ENCODE results near the gene CHRM3. TPM values are rescaled to one million over a fixed set of nuclear protein-coding genes. Genes with fewer than 3 reads are reported as not detected.
"Not testable (repeated sequence)": the region's sequence is repeated elsewhere in the genome, so short reads cannot be mapped to it uniquely, and the experiment has no call there.

The CHRM3 gene
- not detected for total RNA-seq

DNA sequence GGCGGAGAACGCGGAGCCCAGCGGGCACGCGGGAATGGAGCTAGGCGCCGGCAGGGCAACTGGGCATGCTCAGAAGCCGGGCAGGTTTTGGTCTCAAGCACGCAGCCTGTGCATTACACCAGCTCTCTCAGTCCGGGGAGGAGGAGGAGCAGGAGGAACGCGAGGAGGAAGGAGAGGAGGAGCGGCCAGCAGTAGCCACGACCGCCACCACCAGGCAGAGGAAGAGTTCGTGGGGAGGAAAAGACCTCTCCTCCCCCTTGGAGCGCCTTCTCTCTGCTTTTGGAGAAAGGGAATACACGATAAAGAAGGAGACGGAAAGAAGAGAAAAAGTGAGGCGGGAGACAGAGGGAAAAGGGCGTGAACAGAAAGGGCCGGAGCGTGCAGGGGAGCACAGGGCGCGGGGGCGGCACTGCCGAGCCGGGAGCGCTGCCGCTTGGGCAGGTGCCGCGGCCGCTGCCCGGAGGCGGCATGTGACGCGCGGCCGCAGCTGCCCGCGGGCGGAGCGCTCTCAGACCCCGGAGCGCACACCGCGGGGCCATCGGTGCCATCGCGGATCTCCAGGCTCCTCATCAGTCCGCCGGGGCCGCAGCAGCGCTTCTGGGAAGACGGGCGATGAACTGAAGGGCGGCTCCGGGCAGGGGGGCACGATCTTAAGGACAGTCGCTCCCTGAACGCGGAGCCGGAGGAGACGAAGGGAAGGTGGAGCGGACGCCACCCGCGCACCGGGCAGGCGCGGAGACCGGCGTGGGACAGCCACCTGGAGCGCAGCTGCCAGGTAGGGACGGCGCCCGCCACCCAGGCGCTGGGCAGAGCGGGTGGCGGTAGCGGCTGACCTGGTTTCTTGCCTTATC lies at the start of gene CHRM3:
CHRM3 (plus strand) TSS at position 116 of the 851 bp plus-strand sequence. CDS start 520,884 bp downstream, outside the sequence.
- Mint-ChIP-seq H3K4me1 (peaks cover 22% of the 10 kb centered on the region), H3K36me3 (ENCODE audit: low read depth) (no peaks in the 10 kb centered on the region), H3K4me3 (peak within 1 kb of the TSS; percentile 58), H3K27ac (no peak within 1 kb of the TSS), H3K9me3 (no peaks in the 10 kb centered on the region), H3K27me3 (peaks cover 62% of the 10 kb centered on the region)
- no peak for DNase-seq
- ChIA-PET CTCF (interaction anchor here (0.7 kb wide), 1 partner anchor 506 kb away, joined by 3 read pairs; no protein-coding TSS in a partner anchor), POLR2A (no interaction called here)

DNA sequence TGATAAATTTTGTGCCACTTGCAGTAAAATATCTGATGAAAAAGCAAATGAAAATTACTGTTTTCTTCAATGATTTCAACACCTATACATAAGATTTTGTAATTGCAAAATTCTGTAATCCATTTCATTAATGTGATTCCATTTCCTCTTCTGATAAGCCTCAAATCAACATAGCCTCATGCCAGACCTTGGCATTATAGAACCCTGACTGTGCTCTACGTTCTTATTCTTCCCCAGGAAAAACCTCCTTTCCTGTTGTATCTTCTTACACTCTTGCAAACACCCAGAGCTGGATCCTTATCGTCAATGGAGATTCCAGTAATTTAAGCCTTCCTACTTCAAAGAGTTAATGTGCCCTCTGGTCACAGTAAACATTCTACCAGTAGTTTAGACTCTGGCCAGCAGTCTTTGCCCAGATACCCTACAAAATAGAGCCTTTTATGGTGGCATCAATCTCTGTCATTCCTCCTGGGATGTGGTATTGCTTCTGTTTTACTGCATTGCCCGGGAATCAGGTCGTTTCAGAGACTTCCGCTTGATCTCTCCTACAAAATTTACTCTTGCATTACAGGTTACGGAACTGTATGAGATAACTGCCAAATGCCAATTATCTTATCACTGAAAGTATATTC lies 48.5 kb upstream of the CHRM3 start:
- H3K9me3 Mint-ChIP-seq, result no peaks in the 10 kb centered on the region

DNA sequence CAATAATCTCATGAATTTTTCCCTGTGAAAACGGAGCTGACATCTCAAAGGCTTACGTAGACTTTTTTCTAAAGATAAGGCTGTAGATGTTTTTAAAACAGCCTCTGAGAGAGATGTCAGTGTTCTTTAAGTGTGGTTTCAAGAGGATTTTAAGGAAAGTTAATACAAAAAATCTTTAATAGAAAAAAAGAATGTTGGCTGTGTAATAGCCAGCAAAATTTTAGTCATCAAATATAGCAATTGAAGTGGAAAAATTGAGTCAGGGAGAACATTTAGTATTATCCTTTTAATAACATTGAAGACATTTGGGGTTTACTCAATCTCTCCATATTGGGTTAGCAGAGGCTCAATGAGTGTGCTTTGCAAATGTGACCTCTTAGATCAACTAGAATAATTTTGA lies 38.6 kb upstream of the CHRM3 start:
- Mint-ChIP-seq H3K36me3 (ENCODE audit: low read depth) (no peaks in the 10 kb centered on the region), H3K4me3 (no peak overlapping the region), H3K27me3 (no peaks in the 10 kb centered on the region), H3K9me3 (no peaks in the 10 kb centered on the region), H3K27ac (no peak overlapping the region), H3K4me1 (no peaks in the 10 kb centered on the region)
- POLR2A ChIA-PET, result no interaction called here
- CTCF ChIA-PET, result no interaction called here
- no peak for DNase-seq

More for the DNA sequence above, 48.5 kb upstream of the CHRM3 start:
- Mint-ChIP-seq H3K4me1 (no peaks in the 10 kb centered on the region), H3K27me3 (peaks cover 2% of the 10 kb centered on the region), H3K27ac (no peak overlapping the region), H3K36me3 (ENCODE audit: low read depth) (no peaks in the 10 kb centered on the region), H3K4me3 (no peak overlapping the region)
- no peak for DNase-seq
- ChIA-PET POLR2A (no interaction called here), CTCF (no interaction called here)

DNA sequence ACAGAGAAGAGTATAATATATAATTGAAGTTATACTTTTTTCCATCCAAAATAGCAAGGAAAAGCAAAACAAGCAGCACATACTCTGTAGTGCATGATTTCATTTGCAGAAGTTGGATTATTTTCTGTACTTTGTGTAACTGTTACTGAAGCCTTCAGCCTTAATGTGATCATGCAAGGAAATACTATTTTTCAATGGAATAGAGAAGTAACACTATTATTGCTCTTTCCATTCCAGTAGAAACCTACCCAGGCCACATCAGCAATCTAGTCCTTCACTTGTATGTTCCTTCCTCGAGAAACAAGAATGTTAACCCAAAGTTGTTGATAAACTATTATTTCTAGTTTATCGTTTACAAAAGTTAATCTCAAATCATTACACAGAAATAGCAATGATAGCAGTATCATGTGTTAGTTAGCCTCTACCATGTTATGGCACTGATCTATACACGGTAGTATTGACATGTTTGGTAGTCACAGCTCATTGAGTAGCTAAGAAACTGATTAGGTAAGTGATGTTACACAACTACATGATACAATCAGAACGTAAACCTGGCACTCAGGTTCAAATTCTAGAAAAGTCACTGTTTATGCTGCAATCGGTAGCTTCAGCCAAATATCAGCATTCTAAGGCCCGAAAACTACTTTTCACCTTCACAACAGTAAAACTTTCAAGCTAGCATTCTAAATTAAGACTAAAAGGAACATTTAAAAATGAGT lies 37.6 kb upstream of the CHRM3 start:
- H3K9me3 Mint-ChIP-seq, result no peaks in the 10 kb centered on the region
- H3K27ac Mint-ChIP-seq, result no peak overlapping the region
- DNase-seq, result no peak
- H3K4me3 Mint-ChIP-seq, result no peak overlapping the region
- no peaks in the 10 kb centered on the region for H3K36me3 Mint-ChIP-seq (ENCODE audit: low read depth)
- ChIA-PET POLR2A (no interaction called here), CTCF (no interaction called here)
- H3K27me3 Mint-ChIP-seq, result no peaks in the 10 kb centered on the region
- H3K4me1 Mint-ChIP-seq, result no peaks in the 10 kb centered on the region

DNA sequence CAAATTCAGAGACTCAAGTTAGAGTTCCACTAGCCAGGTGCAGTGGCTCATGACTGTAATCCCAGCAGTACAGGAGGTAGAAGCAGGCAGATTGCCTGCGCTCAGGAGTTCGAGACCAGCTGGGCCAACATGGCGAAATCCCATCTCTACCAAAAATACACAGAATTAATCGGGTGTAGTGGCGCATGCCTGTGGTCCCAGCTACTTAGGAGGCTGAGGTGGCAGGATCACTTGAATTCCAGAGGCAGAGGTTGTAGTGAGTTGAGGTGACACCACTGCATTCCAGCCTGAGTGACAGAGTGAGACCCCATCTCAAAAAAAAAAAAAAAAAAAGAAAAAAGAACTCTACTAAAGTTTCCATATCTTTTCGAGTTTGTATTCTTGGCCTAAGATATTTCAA lies 36.7 kb upstream of the CHRM3 start:
- Mint-ChIP-seq H3K27me3 (no peaks in the 10 kb centered on the region), H3K27ac (no peak overlapping the region)
- POLR2A ChIA-PET, result no interaction called here

DNA sequence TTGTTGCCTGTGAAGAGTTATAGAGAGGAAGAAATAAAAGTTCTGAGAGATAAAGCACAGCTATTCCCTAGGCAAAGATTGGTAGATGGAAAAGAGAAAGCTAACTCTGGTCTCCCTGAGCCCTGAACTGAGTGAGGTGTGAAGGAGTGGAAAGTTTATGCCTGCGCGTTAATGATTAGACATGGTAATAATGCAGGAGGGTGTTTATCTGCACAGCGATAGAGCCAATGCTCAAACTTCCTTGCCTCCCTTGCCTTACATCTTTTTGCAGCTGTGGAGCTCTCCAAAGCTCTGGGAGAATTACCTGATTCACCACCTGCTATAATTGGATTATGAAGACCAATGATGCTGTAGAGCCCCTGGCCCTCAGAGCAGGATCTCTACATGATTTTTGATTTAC lies 32.8 kb upstream of the CHRM3 start:
- no peaks in the 10 kb centered on the region for H3K4me1 Mint-ChIP-seq
- no peaks in the 10 kb centered on the region for H3K27me3 Mint-ChIP-seq
- no peak overlapping the region for H3K27ac Mint-ChIP-seq
- no peak for DNase-seq
- H3K4me3 Mint-ChIP-seq, result no peak overlapping the region
- no peaks in the 10 kb centered on the region for H3K9me3 Mint-ChIP-seq
- ChIA-PET POLR2A (no interaction called here), CTCF (no interaction called here)
- no peaks in the 10 kb centered on the region for H3K36me3 Mint-ChIP-seq (ENCODE audit: low read depth)

More for the DNA sequence above, 36.7 kb upstream of the CHRM3 start:
- no peaks in the 10 kb centered on the region for H3K4me1 Mint-ChIP-seq
- H3K9me3 Mint-ChIP-seq, result no peaks in the 10 kb centered on the region
- CTCF ChIA-PET, result no interaction called here
- H3K36me3 Mint-ChIP-seq (ENCODE audit: low read depth), result no peaks in the 10 kb centered on the region
- H3K4me3 Mint-ChIP-seq, result no peak overlapping the region
- DNase-seq, result no peak

DNA sequence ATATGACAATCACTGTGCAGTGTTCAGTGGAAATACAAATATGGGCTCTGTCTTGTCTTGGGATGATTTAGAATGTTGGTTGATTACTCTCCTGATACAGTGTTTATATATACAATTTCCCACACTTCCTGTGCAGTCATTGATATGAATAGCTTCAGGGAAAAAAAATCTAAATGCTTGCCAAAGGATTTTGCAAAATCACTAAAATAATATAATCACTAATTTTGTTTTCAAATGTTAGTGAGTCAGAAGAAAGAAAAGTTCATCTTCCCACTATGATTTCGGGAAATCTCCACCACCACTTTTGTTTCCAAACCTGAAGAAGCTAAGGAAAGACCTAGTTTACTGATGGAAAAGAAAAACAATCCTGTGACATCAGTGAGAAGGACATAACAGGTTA lies 32.1 kb upstream of the CHRM3 start:
- POLR2A ChIA-PET, result no interaction called here
- CTCF ChIA-PET, result no interaction called here
- Mint-ChIP-seq H3K4me3 (no peak overlapping the region), H3K27me3 (no peaks in the 10 kb centered on the region), H3K27ac (no peak overlapping the region), H3K4me1 (no peaks in the 10 kb centered on the region), H3K36me3 (ENCODE audit: low read depth) (no peaks in the 10 kb centered on the region), H3K9me3 (no peaks in the 10 kb centered on the region)
- DNase-seq, result no peak

DNA sequence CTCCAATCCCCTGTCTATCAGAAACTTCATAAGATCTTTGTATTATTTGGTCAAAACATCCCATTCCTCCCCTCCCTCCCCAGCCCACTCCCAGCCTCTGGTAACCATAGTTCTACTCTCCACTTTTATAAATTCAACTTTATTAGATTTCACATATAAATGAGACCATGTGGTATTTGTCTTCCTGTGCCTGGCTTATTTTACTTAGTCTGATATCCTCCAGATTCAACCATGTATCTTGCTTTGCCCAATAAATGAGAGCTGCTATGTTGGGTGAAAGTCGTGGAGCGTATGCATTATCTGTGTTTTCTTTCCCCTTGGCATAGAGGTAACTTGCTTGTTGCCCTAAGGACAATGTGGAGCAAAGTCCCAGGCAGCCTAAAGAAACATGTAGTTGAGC lies 28.5 kb upstream of the CHRM3 start:
- CTCF ChIA-PET, result no interaction called here
- Mint-ChIP-seq H3K4me3 (no peak overlapping the region), H3K9me3 (no peaks in the 10 kb centered on the region), H3K27me3 (no peaks in the 10 kb centered on the region), H3K36me3 (ENCODE audit: low read depth) (no peaks in the 10 kb centered on the region), H3K4me1 (no peaks in the 10 kb centered on the region), H3K27ac (no peak overlapping the region)
- POLR2A ChIA-PET, result no interaction called here
- no peak for DNase-seq

DNA sequence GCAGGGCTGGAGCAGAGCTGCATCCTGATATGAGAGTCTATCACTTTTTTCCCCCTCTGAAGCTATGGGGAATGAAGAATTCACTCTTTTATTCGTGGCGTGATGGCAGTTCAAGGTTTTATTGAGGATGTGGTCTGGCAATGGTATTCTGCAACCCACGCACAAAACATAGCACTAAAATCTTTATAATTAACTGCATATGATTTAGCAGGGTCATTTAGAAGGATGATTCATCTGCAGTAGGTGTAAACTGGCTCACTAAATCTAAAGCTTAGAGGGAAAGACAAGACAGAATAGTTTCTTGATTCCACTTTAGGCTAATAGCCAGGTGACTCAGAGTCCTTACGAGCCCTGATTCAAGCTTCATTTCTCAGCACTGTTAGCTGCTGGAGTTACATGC lies 25.0 kb upstream of the CHRM3 start:
- no peaks in the 10 kb centered on the region for H3K4me1 Mint-ChIP-seq
- no peak overlapping the region for H3K27ac Mint-ChIP-seq
- no peaks in the 10 kb centered on the region for H3K36me3 Mint-ChIP-seq (ENCODE audit: low read depth)
- H3K4me3 Mint-ChIP-seq, result no peak overlapping the region
- ChIA-PET CTCF (no interaction called here), POLR2A (no interaction called here)
- no peaks in the 10 kb centered on the region for H3K27me3 Mint-ChIP-seq
- DNase-seq, result no peak
- no peaks in the 10 kb centered on the region for H3K9me3 Mint-ChIP-seq

DNA sequence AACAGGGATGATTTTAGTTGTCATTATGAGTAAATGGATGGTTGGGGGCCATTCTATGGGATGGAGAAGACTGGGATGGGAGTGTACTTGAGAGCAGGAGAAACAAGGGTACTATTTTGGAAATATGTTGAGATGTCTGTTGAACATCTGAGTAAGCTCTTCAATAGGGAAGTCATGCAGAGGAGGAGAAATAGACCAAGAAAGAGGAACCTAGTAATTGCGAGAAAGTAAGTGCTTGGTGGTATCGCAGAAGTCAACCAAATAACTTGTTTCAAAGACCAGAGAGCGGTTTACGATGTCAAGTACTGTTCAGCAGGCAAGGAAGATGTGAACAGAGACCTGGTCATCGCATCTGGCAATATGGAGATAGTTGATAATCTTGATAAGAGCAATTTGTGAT lies 22.4 kb upstream of the CHRM3 start:
- Mint-ChIP-seq H3K27me3 (no peaks in the 10 kb centered on the region), H3K27ac (no peak overlapping the region), H3K4me3 (no peak overlapping the region), H3K9me3 (no peaks in the 10 kb centered on the region), H3K4me1 (no peaks in the 10 kb centered on the region), H3K36me3 (ENCODE audit: low read depth) (no peaks in the 10 kb centered on the region)
- POLR2A ChIA-PET, result no interaction called here
- no peak for DNase-seq
- CTCF ChIA-PET, result no interaction called here

DNA sequence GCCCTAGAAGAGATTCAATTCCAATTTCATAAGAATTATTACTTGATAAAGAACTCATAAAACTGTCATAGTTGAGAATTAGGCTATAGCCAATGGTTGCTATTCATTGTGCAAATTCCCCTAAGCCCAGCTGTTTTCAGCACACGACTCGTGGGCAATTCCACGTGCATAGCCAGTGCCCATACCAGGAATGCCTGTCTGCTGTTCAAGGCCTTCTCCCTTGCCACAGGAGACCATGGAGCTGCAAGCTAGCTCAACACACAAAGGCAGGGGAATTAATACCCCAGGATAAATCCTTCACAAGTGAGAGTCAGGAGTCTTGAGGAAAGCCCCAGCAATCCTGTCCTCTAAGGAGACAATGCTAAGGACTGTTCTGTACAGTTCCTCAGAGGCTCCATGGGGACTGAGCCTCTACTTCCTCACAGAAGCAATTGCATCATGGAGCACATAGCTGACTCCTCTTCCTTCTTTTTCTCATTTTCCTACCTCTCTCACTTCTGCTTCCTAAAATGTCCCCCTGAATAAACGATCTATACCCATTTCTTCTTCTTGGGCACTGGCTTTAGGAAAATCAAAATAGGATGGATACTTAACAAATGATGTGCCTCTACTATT lies 19.1 kb upstream of the CHRM3 start:
- Mint-ChIP-seq H3K4me3 (no peak overlapping the region), H3K27ac (no peak overlapping the region), H3K36me3 (ENCODE audit: low read depth) (no peaks in the 10 kb centered on the region), H3K27me3 (no peaks in the 10 kb centered on the region), H3K9me3 (no peaks in the 10 kb centered on the region), H3K4me1 (no peaks in the 10 kb centered on the region)
- ChIA-PET CTCF (no interaction called here), POLR2A (no interaction called here)
- no peak for DNase-seq

DNA sequence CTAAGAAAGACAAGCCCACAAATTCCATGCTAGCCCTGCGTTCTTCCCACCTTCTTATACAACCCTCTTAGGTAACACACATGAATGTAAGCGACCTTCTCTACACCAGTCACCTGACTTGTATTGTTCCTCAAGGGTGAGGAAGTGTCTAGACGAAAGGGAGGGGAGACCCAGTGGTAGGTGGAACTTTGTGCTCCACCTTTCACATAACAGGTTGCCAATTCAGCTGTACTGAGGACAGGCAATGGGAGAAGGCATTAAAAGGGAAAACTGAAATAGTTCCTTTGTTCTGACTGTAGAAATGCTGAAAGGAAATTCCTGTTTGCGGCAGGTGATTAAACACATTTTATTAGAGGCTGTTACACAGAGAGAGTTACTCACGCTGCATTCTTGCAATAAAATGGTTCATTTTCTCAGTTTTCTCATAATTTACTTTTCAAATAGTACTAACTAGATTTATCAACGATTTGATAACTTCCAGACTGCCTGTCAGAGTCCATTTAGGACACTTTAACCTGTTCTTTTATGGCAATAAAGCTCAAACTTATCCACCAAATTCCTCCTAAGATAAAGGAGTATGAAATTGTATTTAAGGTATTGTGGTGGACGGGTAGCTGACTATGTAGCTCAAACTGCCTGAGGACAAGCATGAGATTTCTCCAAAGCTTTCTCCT lies 17.8 kb upstream of the CHRM3 start:
- Mint-ChIP-seq H3K27me3 (no peaks in the 10 kb centered on the region), H3K27ac (no peak overlapping the region), H3K4me3 (no peak overlapping the region), H3K36me3 (ENCODE audit: low read depth) (no peaks in the 10 kb centered on the region), H3K9me3 (no peaks in the 10 kb centered on the region), H3K4me1 (no peaks in the 10 kb centered on the region)
- ChIA-PET POLR2A (no interaction called here), CTCF (no interaction called here)
- DNase-seq, result no peak

DNA sequence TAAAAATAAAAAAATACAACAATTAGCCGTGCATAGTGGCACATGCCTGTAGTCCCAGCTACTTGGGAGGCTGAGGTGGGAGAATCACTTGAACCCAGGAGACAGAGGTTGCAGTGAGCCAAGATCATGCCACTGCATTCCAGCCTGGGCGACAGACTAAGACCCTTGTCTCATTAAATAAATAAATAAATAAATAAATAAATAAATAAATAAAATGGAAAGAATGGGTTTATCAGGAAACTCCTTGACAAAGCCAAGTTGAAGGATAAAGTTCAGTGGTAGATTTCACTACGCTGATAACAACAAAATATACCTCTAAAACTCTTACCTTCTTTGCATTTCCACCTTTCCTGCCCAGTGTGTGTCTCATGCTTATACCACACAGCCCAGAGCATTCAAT lies 15.5 kb upstream of the CHRM3 start:
- DNase-seq; H3K4me1 Mint-ChIP-seq; POLR2A ChIA-PET; H3K9me3 Mint-ChIP-seq; H3K36me3 Mint-ChIP-seq (ENCODE audit: low read depth); H3K4me3 Mint-ChIP-seq; H3K27me3 Mint-ChIP-seq; H3K27ac Mint-ChIP-seq; CTCF ChIA-PET: not testable (repeated sequence)

All from activated CD4-positive, alpha-beta memory T cell treated with anti-CD3 and anti-CD28 coated beads, Interleukin-2, amount 10 ng/mL, durations not matched to agents 7 days and 5 days (primary cell).